ENCODE results near the gene RNF103.

RNF103 gene

DNA sequence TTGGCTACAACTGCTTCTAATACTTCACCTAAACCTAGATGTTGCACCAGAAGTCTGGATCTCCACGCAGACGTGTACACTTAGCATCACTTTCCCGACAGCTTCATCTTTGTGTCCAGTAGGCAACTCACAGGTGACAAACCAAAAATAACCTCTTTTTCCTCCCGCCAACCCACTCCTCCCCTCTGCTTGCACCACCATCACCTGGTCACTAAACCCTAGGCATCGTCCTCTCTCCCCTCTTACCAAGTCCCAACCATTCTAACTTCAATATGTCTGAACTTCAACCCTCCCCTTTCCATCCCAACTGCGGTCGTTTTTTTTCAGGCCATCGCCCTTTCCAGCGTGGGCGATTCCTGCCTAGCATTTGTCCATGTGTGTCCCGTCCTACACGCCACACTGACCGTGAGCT, 60.0 kb downstream of the RNF103 start:
- DNase-seq, result no peak

DNA sequence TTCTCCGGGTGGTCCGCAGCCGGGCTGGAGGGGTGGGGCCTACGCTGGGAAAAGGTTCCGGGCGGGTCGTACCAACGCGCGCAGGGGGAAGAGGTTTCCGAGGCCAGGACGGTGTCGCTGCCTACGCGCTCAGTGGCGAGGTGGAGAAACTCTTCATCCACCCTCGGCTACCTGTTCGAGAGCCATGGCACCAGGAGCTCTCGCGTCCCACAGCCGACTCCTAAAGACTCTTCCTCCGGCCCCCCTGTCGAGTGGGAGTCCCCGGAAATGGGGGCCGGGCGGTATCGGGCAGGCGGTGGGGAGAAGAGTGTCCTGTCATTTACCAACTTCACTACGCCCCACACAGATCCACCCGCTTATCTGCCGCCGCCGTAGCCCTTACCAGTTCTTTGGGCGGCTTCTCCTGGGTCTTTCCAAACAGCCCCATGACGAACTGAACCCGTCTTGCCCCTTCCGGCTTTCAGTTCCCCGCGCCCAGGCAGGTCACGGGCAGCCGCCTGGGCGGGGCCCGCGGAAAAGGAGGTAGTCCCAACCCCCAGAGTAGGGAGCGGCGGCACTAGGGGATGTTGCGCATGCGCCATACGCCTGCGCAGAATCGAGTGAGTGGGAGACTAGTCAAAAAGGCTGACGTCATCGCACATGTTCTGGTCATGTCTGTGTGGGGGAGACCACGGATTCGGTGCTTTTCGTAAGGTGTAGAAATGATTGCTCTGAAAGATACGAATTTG, 60.6 kb downstream of the RNF103 start, which contains the start of gene CHMP3:
Gene CHMP3 (minus strand): TSS at position 522 of the 728 bp plus-strand sequence. CDS start 95 bp downstream, at position 427.
- DNase-seq, result peak; percentile 88 to 93 (median 90)

DNA sequence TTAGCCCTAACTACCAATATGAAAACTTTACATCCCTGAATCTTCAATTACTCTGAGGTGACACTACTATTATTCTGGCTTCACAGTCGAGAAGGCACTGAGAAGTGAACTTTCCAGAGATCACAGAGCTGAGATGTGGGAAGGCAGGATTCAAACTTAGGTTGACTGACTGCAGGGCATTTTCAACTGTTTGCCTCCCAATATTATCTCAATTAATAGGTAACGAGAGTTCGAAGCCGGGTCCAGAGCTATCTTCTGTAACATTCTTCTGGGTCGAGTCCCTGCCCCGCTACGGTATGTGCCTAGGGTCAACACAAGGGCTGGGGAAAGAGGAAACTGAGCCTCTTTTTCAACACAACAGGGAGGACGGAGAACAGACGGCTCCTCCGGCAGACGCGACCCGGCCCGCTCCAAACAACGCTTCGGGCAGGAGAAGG, 61.2 kb downstream of the RNF103 start:
- DNase-seq, result no peak

GRCh38 chr2:86557836-86558235, 65.8 kb downstream of the RNF103 start:
- no peak for DNase-seq

- DNase-seq, result no peak
Observed at GRCh38 chr2:86556508-86556907, 67.2 kb downstream of the RNF103 start.

Measured in activated CD4-positive, CD25-positive, alpha-beta regulatory T cell (primary cell).